HG02588 (cell line): Measurements from ENCODE around the gene ACOXL.
A peak's percentile ranks its signal among the peaks of the same experiment; 100 is the strongest.
"Not testable (repeated sequence)": the region's sequence is repeated elsewhere in the genome, so short reads cannot be mapped to it uniquely, and the experiment has no call there.

Experiments
- ATAC-seq: cut with Tn5 transposase; IDR thresholded peaks from one replicate; pipeline ENCODE4 v1.9.1; 2021; ENCODE audit warnings: mild to moderate bottlenecking, moderate library complexity; ENCODE audit not compliant: unreplicated experiment

The ACOXL gene

GRCh38 chr2:111050701-111051376 is 318.5 kb downstream of the ACOXL start:
- ATAC-seq, result no peak

GRCh38 chr2:111052621-111053020 is 320.2 kb downstream of the ACOXL start:
- ATAC-seq, result no peak

GRCh38 chr2:111053266-111053665 is 320.9 kb downstream of the ACOXL start:
- ATAC-seq, result no peak

- ATAC-seq, result no peak
Observed at GRCh38 chr2:111053825-111054515, 321.6 kb downstream of the ACOXL start.

GRCh38 chr2:111054791-111055691 is 322.7 kb downstream of the ACOXL start:
- ATAC-seq, result peak; percentile 74

- no peak for ATAC-seq
Observed at GRCh38 chr2:111055735-111056134, 323.4 kb downstream of the ACOXL start.

GRCh38 chr2:111057045-111057444 is 324.7 kb downstream of the ACOXL start:
- no peak for ATAC-seq

- no peak for ATAC-seq
Observed at GRCh38 chr2:111057721-111058120, 325.3 kb downstream of the ACOXL start.

- ATAC-seq, result no peak
Observed at GRCh38 chr2:111058264-111058663, 325.9 kb downstream of the ACOXL start.

- ATAC-seq, result no peak
Observed at GRCh38 chr2:111061191-111061590, 328.8 kb downstream of the ACOXL start.

- ATAC-seq, result no peak
Observed at GRCh38 chr2:111062417-111062816, 330.0 kb downstream of the ACOXL start.

- no peak for ATAC-seq
Observed at GRCh38 chr2:111066062-111066593, 333.8 kb downstream of the ACOXL start.

GRCh38 chr2:111068435-111069058 is 336.2 kb downstream of the ACOXL start:
- ATAC-seq, result no peak

- ATAC-seq, result no peak
Observed at GRCh38 chr2:111069722-111070121, 337.3 kb downstream of the ACOXL start.

- no peak for ATAC-seq
Observed at GRCh38 chr2:111071600-111072171, 339.3 kb downstream of the ACOXL start.

GRCh38 chr2:111072220-111072871 is 340.0 kb downstream of the ACOXL start:
- ATAC-seq, result no peak

- ATAC-seq, result not testable (repeated sequence)
Observed at GRCh38 chr2:111082659-111083058, 350.3 kb downstream of the ACOXL start.

GRCh38 chr2:111091811-111092211 is 359.4 kb downstream of the ACOXL start:
- ATAC-seq, result no peak

- ATAC-seq, result no peak
Observed at GRCh38 chr2:111094691-111095090, 362.3 kb downstream of the ACOXL start.

- ATAC-seq, result no peak
Observed at GRCh38 chr2:111095434-111095833, 363.1 kb downstream of the ACOXL start.
